Colonic mucosa (tissue), 4 donors: ENCODE results near the gene SLC38A6. TPM values are rescaled to one million over a fixed set of nuclear protein-coding genes. Genes with fewer than 3 reads are reported as not detected.

Experiments used
- DNase-seq: peaks from one replicate; pipeline ENCODE4 v3.0.0-alpha.2; 2020
- H3K27ac ChIP-seq: fragments of 200-600 bp; one replicate; pipeline ENCODE4 v1.8.0; 2021
- H3K27me3 ChIP-seq: fragments of 200-600 bp; one replicate; pipeline ENCODE4 v1.8.0; 2021
- H3K36me3 ChIP-seq: fragments of 200-600 bp; one replicate; pipeline ENCODE4 v1.8.0; 2021
- H3K4me1 ChIP-seq: fragments of 200-600 bp; one replicate; pipeline ENCODE4 v1.8.0; 2021; ENCODE audit warnings: mild to moderate bottlenecking
- H3K4me3 ChIP-seq: fragments of 200-600 bp; one replicate; pipeline ENCODE4 v1.8.0; 2021
- H3K9ac ChIP-seq, 2 donors: one replicate each; pipeline ENCODE4 v1.7.0; 2013; ENCODE audit warnings: control low read depth in 2 of 2, low read depth in 2 of 2, low read length in 2 of 2
- H3K9me3 ChIP-seq: fragments of 200-600 bp; one replicate; pipeline ENCODE4 v1.8.0; 2021
- CTCF ChIP-seq: fragments of 200-600 bp; IDR thresholded peaks from one replicate; pipeline ENCODE4 v1.8.0; 2022; ENCODE audit warnings: antibody characterized with exemption, mild to moderate bottlenecking
- intact Hi-C: fragments of 100-400 bp; cut with DNase I; formaldehyde crosslinking; loops from one replicate; pipeline ENCODE4 v1.14.1; 2022
- total RNA-seq, 2 donors: library from RNA; stranded (reverse); fragmentation: NEBNext Ultra II Directional in 1 of 2; extraction: Animal tissue kit (Norgen Biotek cat#: 25700) in 1 of 2; gene quantifications; one replicate each; pipeline ENCODE4 v1.2.1, GENCODE V29; 2021
- donor health status: healthy.
- donor health status: DM: no; HTN: no; CAD: no.
- donor health status: DM: no; HTN: no; CAD: no.

The SLC38A6 gene
- total RNA-seq, 2 donors from 2014 or later: 5.0 to 7.8 TPM

- H3K9ac ChIP-seq: no peak overlapping the region
- H3K27me3 ChIP-seq: no peaks in the 10 kb centered on the region
- H3K36me3 ChIP-seq: no peaks in the 10 kb centered on the region
- no peak for TF ChIP-seq CTCF
- H3K9me3 ChIP-seq: no peaks in the 10 kb centered on the region
- no peak overlapping the region for H3K27ac ChIP-seq
- DNase-seq: no peak
- intact Hi-C loops: no loop called here
- no peak overlapping the region for H3K4me3 ChIP-seq
- no peaks in the 10 kb centered on the region for H3K4me1 ChIP-seq
These were observed 22.9 kb upstream of the SLC38A6 start for GRCh38 chr14:60958146-60958545.

- Histone ChIP-seq H3K4me1 (no peaks in the 10 kb centered on the region), H3K9ac (no peak overlapping the region), H3K9me3 (no peaks in the 10 kb centered on the region), H3K4me3 (no peak overlapping the region), H3K27me3 (no peaks in the 10 kb centered on the region), H3K27ac (no peak overlapping the region), H3K36me3 (no peaks in the 10 kb centered on the region)
- intact Hi-C loops: no loop called here
- no peak for DNase-seq
- no peak for TF ChIP-seq CTCF
These were observed 17.3 kb upstream of the SLC38A6 start for GRCh38 chr14:60963761-60964160.

GRCh38 chr14:60964904-60965303, 16.1 kb upstream of the SLC38A6 start:
- no peaks in the 10 kb centered on the region for H3K36me3 ChIP-seq
- no peak for DNase-seq
- intact Hi-C loops: no loop called here

GRCh38 chr14:60965402-60965801, 15.6 kb upstream of the SLC38A6 start:
- Histone ChIP-seq H3K9ac (no peak overlapping the region), H3K36me3 (no peaks in the 10 kb centered on the region), H3K9me3 (no peaks in the 10 kb centered on the region), H3K27me3 (no peaks in the 10 kb centered on the region), H3K4me3 (no peak overlapping the region), H3K4me1 (no peaks in the 10 kb centered on the region), H3K27ac (no peak overlapping the region)
- no peak for DNase-seq
- no peak for TF ChIP-seq CTCF
- intact Hi-C loops: no loop called here

More at GRCh38 chr14:60964904-60965303, 16.1 kb upstream of the SLC38A6 start:
- H3K4me1 ChIP-seq: no peaks in the 10 kb centered on the region
- no peaks in the 10 kb centered on the region for H3K27me3 ChIP-seq
- no peak overlapping the region for H3K9ac ChIP-seq
- TF ChIP-seq CTCF: no peak
- no peak overlapping the region for H3K4me3 ChIP-seq
- H3K9me3 ChIP-seq: no peaks in the 10 kb centered on the region
- no peak overlapping the region for H3K27ac ChIP-seq

- TF ChIP-seq CTCF: no peak
- no peaks in the 10 kb centered on the region for H3K36me3 ChIP-seq
- H3K4me1 ChIP-seq: no peaks in the 10 kb centered on the region
- H3K27me3 ChIP-seq: no peaks in the 10 kb centered on the region
- H3K9me3 ChIP-seq: no peaks in the 10 kb centered on the region
- H3K4me3 ChIP-seq: no peak overlapping the region
- H3K27ac ChIP-seq: no peak overlapping the region
- H3K9ac ChIP-seq: no peak overlapping the region
- intact Hi-C loops: no loop called here
- no peak for DNase-seq
These were observed 12.9 kb upstream of the SLC38A6 start for GRCh38 chr14:60968099-60968498.

GRCh38 chr14:60968671-60969070, 12.4 kb upstream of the SLC38A6 start:
- TF ChIP-seq CTCF: no peak
- no peak overlapping the region for H3K4me3 ChIP-seq
- no peaks in the 10 kb centered on the region for H3K9me3 ChIP-seq
- no peaks in the 10 kb centered on the region for H3K36me3 ChIP-seq
- H3K27ac ChIP-seq: no peak overlapping the region
- no peaks in the 10 kb centered on the region for H3K4me1 ChIP-seq
- DNase-seq: no peak
- intact Hi-C loops: no loop called here
- no peaks in the 10 kb centered on the region for H3K27me3 ChIP-seq
- no peak overlapping the region for H3K9ac ChIP-seq
